ENCODE data around the gene P2RX4. TPM values are rescaled to one million over a fixed set of nuclear protein-coding genes. Genes with fewer than 3 reads are reported as not detected.
"Not testable (repeated sequence)": the region's sequence is repeated elsewhere in the genome, so short reads cannot be mapped to it uniquely, and the experiment has no call there.

Gene P2RX4
- total and polyA plus RNA-seq, 5 experiments from 2014 or later: 27.8 to 36.0 (median 29.8) TPM

DNA sequence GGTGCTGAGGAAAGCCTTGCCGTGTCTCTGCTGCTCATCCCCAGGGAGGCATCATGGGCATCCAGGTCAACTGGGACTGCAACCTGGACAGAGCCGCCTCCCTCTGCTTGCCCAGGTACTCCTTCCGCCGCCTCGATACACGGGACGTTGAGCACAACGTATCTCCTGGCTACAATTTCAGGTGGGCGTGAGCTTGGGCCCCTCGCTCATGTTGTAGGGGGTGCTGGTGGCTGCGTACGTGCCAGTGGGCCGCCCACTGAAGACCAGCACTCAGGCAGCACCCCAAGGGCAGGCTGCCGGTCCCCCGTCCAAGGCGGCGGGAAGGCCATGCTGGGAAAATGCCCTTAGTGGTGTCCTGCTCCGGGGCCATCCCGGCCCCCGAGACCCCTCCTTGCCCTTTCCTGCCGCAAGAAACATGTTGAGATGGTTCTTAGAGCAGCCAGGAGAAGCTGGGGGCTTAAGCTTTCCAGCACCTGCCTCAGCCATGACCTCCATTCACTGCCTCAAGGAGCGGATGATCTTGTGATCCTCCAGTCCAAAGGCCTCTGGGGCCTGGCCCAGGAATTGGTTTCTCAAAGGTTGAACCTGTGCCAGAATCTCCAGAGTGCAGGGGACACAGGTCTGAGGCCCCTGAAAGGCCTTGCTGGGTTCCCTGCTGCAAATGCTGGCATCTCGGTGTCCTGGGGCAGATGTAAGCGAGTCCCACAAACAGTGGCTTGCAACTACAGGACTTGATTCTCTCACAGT, 19.2 kb downstream of the P2RX4 start:
- ATAC-seq (no peak), DNase-seq (no peak)
- POLR2A ChIA-PET: interaction anchor here (1.5 kb wide), 1 partner anchor 11 kb away, joined by 4 read pairs; no protein-coding TSS in a partner anchor
- Mint-ChIP-seq H3K9me3 (no peaks in the 10 kb centered on the region), H3K36me3 (peaks cover 0 to 32% (median 4%) of the 10 kb centered on the region in 3 donors), H3K27me3 (no peaks in the 10 kb centered on the region), H3K4me1 (peaks cover 6 to 42% (median 25%) of the 10 kb centered on the region in 4 donors), H3K4me3 (no peak overlapping the region), H3K27ac (peak overlapping the region in 1 of 10 donors; percentile 19)

DNA sequence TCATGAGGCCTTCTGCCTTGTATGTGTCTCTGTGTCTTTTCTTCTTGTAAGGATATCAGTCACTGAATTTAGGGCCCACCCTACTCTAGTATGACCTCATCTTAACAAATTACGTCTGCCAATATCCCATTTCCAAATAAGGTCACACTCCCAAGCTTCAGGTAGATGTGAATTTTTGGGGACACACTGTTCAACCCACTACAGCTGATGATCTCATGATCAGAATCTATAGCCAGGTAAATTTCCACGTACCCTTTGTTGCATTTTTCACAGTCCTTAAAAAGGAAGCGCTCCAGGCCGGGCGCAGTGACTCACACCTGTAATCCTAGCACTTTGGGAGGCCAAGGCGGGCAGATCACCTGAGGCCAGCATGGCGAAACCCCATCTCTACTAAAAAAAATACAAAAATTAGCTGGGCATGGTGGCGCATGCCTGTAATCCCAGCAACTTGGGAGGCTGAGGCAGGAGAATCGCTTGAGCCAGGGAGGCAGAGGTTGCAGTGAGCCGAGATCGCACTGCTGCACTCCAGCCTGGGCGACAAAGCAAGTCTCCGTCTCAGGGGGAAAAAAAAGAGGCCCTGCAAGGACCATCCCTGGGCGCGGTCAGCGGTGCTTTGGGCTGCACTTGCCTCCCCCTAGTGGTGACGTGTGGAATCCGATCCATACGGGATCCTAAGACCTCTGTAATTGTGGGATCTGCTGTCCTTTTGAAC, 20.1 kb downstream of the P2RX4 start:
- DNase-seq: peak in 9 of 10 donors; percentile 29 to 78 (median 49)
- Mint-ChIP-seq H3K36me3 (peaks cover 0 to 41% (median 9%) of the 10 kb centered on the region in 3 donors), H3K4me3 (peak overlapping the region in 1 of 10 donors; percentile 4), H3K27ac (peak overlapping the region in 5 of 10 donors; percentile 28 to 81 (median 56)), H3K4me1 (peaks cover 2 to 34% (median 17%) of the 10 kb centered on the region in 4 donors)
- POLR2A ChIA-PET: interaction anchor here (0.6 to 1.5 kb wide), 3 partner anchors 12 to 359 kb away, joined by 3 to 5 read pairs (median 4); no protein-coding TSS in a partner anchor
- H3K9me3 Mint-ChIP-seq, H3K27me3 Mint-ChIP-seq: not testable (repeated sequence)
- peak; percentile 68 to 83 for ATAC-seq

DNA sequence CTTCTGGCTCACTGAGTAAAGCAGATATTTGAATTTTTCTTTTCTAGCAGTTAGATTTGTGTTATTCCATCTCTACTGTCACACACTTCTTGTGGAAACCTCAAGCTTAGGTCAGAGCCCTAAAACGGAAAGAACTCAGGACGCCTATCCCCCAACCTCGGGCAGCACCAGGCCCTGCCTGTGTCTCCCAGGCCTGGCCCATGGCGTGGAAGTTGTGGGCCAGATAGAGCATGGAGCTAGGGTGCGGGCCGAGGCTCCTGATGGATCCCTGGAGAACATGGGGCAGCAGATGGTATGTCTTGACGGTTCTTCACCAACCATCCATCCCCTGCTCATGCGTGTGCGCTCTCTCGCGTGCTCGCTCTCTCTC, 20.6 kb downstream of the P2RX4 start:
- Mint-ChIP-seq H3K27ac (peak overlapping the region in 4 of 10 donors; percentile 10 to 56 (median 34)), H3K27me3 (no peaks in the 10 kb centered on the region), H3K36me3 (peaks cover 0 to 47% (median 9%) of the 10 kb centered on the region in 3 donors), H3K9me3 (no peaks in the 10 kb centered on the region), H3K4me1 (peaks cover 2 to 30% (median 16%) of the 10 kb centered on the region in 4 donors), H3K4me3 (peak overlapping the region in 1 of 10 donors; percentile 4)
- DNase-seq: no peak
- POLR2A ChIA-PET: interaction anchor here (0.9 to 1.5 kb wide), 2 partner anchors 12 to 165 kb away, joined by 3 to 4 read pairs; no protein-coding TSS in a partner anchor
- ATAC-seq: peak in 1 of 2 donors; percentile 18

DNA sequence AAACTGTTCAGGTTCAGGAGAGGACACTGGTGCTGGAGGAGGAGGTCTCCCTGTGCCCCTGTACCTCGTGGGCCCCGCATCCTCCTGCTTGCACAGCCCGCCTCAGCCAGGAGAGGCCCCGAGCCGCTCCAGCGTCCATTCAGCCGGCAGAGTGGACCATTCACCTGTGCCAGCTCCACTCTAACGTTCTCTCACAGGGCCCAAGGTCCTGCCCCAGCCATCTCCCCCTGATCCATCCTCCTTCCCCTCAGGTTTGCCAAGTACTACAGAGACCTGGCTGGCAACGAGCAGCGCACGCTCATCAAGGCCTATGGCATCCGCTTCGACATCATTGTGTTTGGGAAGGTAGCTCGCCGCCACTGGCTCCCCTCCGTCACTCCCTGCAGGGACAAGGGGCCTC, 22.2 kb downstream of the P2RX4 start:
- Mint-ChIP-seq H3K27me3 (no peaks in the 10 kb centered on the region), H3K4me3 (no peak overlapping the region), H3K9me3 (no peaks in the 10 kb centered on the region), H3K36me3 (peaks cover 0 to 51% (median 6%) of the 10 kb centered on the region in 3 donors), H3K4me1 (peaks cover 0 to 15% (median 7%) of the 10 kb centered on the region in 4 donors), H3K27ac (peak overlapping the region in 2 of 10 donors; percentile 75 to 83)
- DNase-seq: no peak
- POLR2A ChIA-PET: no interaction called here
- ATAC-seq: no peak

DNA sequence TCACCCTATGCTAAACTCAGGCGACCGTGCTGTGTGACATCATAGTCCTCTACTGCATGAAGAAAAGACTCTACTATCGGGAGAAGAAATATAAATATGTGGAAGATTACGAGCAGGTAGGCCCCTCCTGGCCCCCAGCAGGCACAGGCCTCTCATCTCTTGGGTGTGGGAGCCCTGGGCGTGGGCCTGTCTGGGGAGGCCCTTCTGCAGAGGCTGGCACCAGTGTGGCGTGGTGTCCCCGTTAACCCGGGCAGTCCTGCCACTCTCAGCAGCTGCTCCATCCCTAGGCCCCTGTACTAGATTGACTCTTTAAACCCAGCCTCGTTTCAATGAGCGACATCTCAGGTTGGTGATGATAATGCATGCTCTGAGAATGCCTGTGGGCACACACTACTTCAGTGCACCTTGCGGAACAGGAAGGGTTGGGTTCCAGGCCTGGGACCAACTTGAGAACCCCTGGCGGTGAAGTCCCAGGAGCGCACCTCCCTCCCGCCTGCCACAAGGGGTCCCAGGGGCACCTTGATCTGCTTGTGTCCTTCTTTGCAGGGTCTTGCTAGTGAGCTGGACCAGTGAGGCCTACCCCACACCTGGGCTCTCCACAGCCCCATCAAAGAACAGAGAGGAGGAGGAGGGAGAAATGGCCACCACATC, 23.2 kb downstream of the P2RX4 start:
- Mint-ChIP-seq H3K27me3 (no peaks in the 10 kb centered on the region), H3K4me1 (peaks cover 4 to 17% (median 9%) of the 10 kb centered on the region in 4 donors), H3K36me3 (peaks cover 0 to 51% (median 6%) of the 10 kb centered on the region in 3 donors), H3K9me3 (no peaks in the 10 kb centered on the region), H3K4me3 (no peak overlapping the region), H3K27ac (peak overlapping the region in 4 of 10 donors; percentile 9 to 77 (median 30))
- POLR2A ChIA-PET: no interaction called here
- ATAC-seq (no peak), DNase-seq (no peak)

DNA sequence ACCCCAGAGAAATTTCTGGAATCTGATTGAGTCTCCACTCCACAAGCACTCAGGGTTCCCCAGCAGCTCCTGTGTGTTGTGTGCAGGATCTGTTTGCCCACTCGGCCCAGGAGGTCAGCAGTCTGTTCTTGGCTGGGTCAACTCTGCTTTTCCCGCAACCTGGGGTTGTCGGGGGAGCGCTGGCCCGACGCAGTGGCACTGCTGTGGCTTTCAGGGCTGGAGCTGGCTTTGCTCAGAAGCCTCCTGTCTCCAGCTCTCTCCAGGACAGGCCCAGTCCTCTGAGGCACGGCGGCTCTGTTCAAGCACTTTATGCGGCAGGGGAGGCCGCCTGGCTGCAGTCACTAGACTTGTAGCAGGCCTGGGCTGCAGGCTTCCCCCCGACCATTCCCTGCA, 23.7 kb downstream of the P2RX4 start:
- Mint-ChIP-seq H3K27ac (peak overlapping the region in 2 of 10 donors; percentile 9 to 77), H3K36me3 (peaks cover 0 to 48% (median 6%) of the 10 kb centered on the region in 3 donors), H3K4me1 (peaks cover 4 to 23% (median 12%) of the 10 kb centered on the region in 4 donors), H3K9me3 (no peaks in the 10 kb centered on the region), H3K27me3 (no peaks in the 10 kb centered on the region), H3K4me3 (no peak overlapping the region)
- ATAC-seq (no peak), DNase-seq (no peak)
- POLR2A ChIA-PET: interaction anchor here (0.8 kb wide), 1 partner anchor 9 kb away, joined by 8 read pairs; no protein-coding TSS in a partner anchor

DNA sequence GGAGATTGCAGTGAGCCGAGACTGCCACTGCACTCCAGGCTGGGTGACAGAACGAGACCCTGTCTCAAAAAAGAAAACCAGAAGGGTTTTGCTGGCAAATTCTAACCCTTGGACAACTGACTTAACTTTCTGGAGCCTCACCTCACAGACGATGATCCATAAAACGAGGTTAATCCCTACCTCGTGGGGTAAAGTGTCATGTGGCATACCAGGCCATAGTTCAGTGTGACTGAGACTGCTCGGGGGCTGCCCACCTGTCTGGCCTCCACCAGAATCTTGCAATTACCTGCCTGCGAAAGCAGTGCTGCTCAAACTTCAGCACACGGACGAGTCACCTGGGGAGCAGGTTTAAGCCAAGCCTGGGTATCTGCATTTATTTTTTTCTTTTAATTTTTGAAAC, 26.8 kb downstream of the P2RX4 start:
- ATAC-seq (no peak), DNase-seq (no peak)
- peaks cover 15 to 43% (median 40%) of the 10 kb centered on the region in 4 donors for H3K4me1 Mint-ChIP-seq
- H3K9me3 Mint-ChIP-seq: no peaks in the 10 kb centered on the region
- no peak overlapping the region for H3K4me3 Mint-ChIP-seq
- no peaks in the 10 kb centered on the region for H3K27me3 Mint-ChIP-seq
- POLR2A ChIA-PET: no interaction called here
- H3K27ac Mint-ChIP-seq: peak overlapping the region in 7 of 10 donors; percentile 40 to 86 (median 66)
- H3K36me3 Mint-ChIP-seq: peaks cover 0 to 39% (median 6%) of the 10 kb centered on the region in 3 donors

DNA sequence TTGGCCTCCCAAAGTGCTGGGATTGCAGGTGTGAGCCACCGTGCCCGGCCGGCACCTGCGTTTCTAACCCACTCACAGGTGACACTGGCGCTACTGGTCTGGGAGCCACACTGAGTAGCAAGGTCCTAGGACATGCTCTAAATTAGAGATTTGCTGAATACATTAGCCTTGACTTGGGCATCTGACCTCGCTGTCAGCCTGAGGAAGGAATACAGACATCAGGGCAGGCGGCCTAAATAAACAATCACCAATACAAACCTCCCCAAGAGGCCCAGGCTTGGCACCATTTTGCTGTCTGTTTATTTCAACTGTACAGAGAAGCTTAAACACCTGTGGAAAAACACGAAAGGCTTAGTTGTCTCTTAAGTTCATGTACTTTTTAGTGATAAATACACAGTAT, 27.5 kb downstream of the P2RX4 start:
- peaks cover 15 to 47% (median 44%) of the 10 kb centered on the region in 4 donors for H3K4me1 Mint-ChIP-seq
- H3K36me3 Mint-ChIP-seq: peaks cover 0 to 34% (median 6%) of the 10 kb centered on the region in 3 donors
- POLR2A ChIA-PET: interaction anchor here (0.9 to 4.2 kb wide), 4 partner anchors 11 to 144 kb away, joined by 3 to 47 read pairs (median 3); no protein-coding TSS in a partner anchor
- peak overlapping the region in 1 of 10 donors; percentile 38 for H3K4me3 Mint-ChIP-seq
- H3K27me3 Mint-ChIP-seq: no peaks in the 10 kb centered on the region
- H3K9me3 Mint-ChIP-seq: no peaks in the 10 kb centered on the region
- peak overlapping the region; percentile 99 to 100 (median 100) for H3K27ac Mint-ChIP-seq
- DNase-seq (no peak), ATAC-seq (no peak)

DNA sequence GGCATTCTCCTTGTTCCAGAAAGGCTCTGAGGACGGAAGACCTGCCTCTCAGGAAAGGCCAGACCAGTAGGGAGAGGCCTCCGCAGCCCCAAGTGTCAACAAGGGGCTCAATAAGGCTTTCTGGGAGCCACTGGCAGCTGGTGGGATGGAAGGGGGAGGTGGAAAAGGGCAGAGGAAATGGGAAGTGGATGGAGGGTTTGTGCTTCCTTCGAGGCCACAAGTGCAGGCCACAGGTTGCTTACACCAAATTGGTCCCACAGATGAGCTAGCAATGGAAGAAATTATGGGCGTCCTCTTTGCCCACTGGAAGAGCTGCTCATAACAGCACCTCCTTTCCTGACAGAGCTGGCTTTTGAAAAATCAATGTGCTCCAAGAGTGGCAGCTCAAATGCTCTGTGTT, 28.2 kb downstream of the P2RX4 start:
- POLR2A ChIA-PET: interaction anchor here (0.9 to 4.2 kb wide), 6 partner anchors 11 to 145 kb away, joined by 3 to 47 read pairs (median 4); partner anchors contain the start of gene P2RX4
- no peaks in the 10 kb centered on the region for H3K9me3 Mint-ChIP-seq
- DNase-seq: no peak
- H3K4me1 Mint-ChIP-seq: peaks cover 15 to 48% (median 45%) of the 10 kb centered on the region in 4 donors
- ATAC-seq: no peak
- peak overlapping the region in 3 of 10 donors; percentile 38 to 39 (median 38) for H3K4me3 Mint-ChIP-seq
- H3K27me3 Mint-ChIP-seq: no peaks in the 10 kb centered on the region
- H3K36me3 Mint-ChIP-seq: peaks cover 0 to 28% (median 5%) of the 10 kb centered on the region in 3 donors
- peak overlapping the region; percentile 99 to 100 (median 100) for H3K27ac Mint-ChIP-seq

DNA sequence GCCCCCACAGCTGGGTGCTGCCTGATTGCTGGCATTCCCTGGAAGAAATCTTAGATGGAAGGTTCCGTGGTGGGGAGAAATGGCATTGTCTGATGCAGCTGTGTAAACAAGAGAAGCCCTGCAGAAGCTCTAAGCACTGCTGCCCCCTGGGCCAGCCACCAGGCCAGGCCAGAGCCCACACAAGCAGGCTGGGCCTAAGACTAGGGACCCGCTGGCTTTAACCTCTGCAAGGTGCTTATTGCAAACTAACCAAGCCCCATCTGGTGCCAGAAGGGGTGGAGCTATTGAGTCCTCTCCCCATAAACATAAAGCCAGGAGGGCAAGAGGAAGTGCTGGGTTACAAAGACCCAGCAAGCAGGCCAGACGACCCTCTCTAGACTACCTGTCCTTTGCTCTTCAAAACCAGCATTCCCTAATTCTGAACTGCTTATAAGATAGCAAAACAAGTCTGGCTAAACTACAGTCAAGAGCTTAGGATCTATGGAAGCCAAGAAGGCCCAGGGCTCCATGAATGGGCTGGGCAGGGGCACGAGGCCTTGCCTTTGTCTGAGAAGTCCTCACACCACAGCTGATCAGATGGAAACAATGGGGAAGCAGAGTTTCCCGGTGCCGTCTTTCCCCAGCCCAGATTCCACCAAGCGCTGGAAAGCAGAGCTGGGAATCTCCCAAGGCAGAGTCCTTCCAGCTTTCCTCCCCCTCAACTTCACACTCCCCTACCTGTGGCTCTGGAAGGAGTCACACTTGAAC, 28.8 kb downstream of the P2RX4 start:
- ATAC-seq (no peak), DNase-seq (no peak)
- H3K4me1 Mint-ChIP-seq: peaks cover 15 to 55% (median 49%) of the 10 kb centered on the region in 4 donors
- H3K9me3 Mint-ChIP-seq: no peaks in the 10 kb centered on the region
- peaks cover 0 to 22% (median 5%) of the 10 kb centered on the region in 3 donors for H3K36me3 Mint-ChIP-seq
- H3K27ac Mint-ChIP-seq: peak overlapping the region; percentile 99 to 100 (median 100)
- peak overlapping the region; percentile 4 to 91 (median 86) for H3K4me3 Mint-ChIP-seq
- no peaks in the 10 kb centered on the region for H3K27me3 Mint-ChIP-seq
- POLR2A ChIA-PET: interaction anchor here (0.8 to 4.2 kb wide), 7 partner anchors 12 to 30 kb away, joined by 3 to 47 read pairs (median 4); partner anchors contain the start of gene P2RX4

DNA sequence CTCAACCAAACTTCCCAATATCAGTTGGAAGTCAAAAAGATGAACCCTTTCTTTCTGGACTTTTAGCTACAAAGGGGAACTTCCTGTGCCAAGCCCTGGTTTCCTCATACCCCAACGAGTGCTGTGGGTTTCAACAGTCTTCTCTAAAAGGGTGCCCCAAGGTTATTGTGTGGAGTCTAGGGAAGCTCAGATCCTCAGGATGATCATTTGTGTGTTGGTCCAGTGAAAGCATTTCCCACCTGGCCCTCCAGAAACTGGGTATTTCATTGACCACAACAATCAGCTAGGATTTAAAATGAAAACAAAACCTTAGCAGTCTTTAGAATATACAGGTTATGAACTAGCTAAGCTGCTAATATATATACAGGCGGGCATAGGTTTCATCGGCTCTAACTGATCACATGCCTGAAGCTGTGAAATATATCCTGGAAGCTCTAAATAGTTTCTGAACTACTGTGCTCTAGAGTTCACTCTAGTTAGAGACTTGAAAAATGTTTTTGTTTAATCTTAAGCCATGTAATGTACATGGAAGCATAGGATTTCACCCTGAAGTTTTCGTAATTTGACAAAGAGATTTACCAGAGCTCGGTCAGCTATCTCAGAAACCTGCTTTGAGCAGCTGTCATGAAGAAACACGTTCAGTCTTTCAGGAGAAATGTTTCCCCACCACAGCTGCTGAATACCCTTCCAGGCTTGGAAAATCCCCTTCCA, 29.6 kb downstream of the P2RX4 start:
- H3K9me3 Mint-ChIP-seq: no peaks in the 10 kb centered on the region
- POLR2A ChIA-PET: interaction anchor here (0.8 to 4.2 kb wide), 10 partner anchors 9 to 561 kb away, joined by 3 to 47 read pairs (median 4); partner anchors contain the start of genes P2RX4 and RNF34
- H3K36me3 Mint-ChIP-seq: peaks cover 0 to 15% (median 3%) of the 10 kb centered on the region in 3 donors
- no peak for ATAC-seq
- peak in 3 of 10 donors; percentile 24 to 36 (median 30) for DNase-seq
- peak overlapping the region; percentile 79 to 91 (median 87) for H3K4me3 Mint-ChIP-seq
- H3K27ac Mint-ChIP-seq: peak overlapping the region; percentile 99 to 100 (median 100)
- H3K4me1 Mint-ChIP-seq: peaks cover 15 to 57% (median 49%) of the 10 kb centered on the region in 4 donors
- no peaks in the 10 kb centered on the region for H3K27me3 Mint-ChIP-seq
